GM12878 (cell line): ENCODE measurements around the gene UTP11. TPM values are rescaled to one million over a fixed set of nuclear protein-coding genes. Genes with fewer than 3 reads are reported as not detected.

Source experiments
- ATAC-seq: fragments of 200-7000 bp; cut with Tn5 transposase; 3 replicates; pipeline ENCODE4 v1.9.1; 2020; ENCODE audit warnings: mild to moderate bottlenecking, moderate library complexity
- BruUV-seq: library from RNA; stranded (reverse); fragments of 400-500 nt; replicated peaks from 2 replicates; lab custom pipeline; 2021; lab: Mats Ljungman, UMichigan
- CTCF ChIA-PET: fragments of 300-600 bp; sonication (Branson Sonifier 250); formaldehyde crosslinking; extraction: SDS; loops from one replicate; lab custom pipeline; 2021; ENCODE audit warnings: inconsistent platforms; lab: Yijun Ruan, JAX
- POLR2A ChIA-PET: fragments of 350-600 bp; formaldehyde crosslinking; extraction: SDS; loops from one replicate; lab custom pipeline; 2021; ENCODE audit warnings: inconsistent platforms; lab: Charles Lee
- RAD21 ChIA-PET: fragments of 300-600 bp; sonication (Branson Sonifier 250); formaldehyde crosslinking; loops from one replicate; lab custom pipeline; 2023; ENCODE audit warnings: antibody characterized with exemption; ENCODE audit not compliant: unreplicated experiment; lab: Charles Lee
- SMC1A ChIA-PET: fragments of 300-600 bp; sonication (Branson Sonifier 250); formaldehyde crosslinking; loops from one replicate; lab custom pipeline; 2023; ENCODE audit not compliant: unreplicated experiment, uncharacterized antibody; lab: Charles Lee
- DNase-seq: peaks from one replicate; pipeline ENCODE4 v3.0.0-alpha.2; 2011; ENCODE audit warnings: low read depth, low spot score
- FAIRE-seq: peaks from 3 replicates; lab custom pipeline; 2011; peaks lifted over from hg19 to GRCh38; lab: Jason Lieb, UNC
- H2AFZ ChIP-seq: 2 replicates; pipeline ENCODE4 v1.6.0; 2011; ENCODE audit warnings: low read depth, low read length, control low read depth; ENCODE audit not compliant: control insufficient read depth
- H3K27ac ChIP-seq: 2 replicates; pipeline ENCODE4 v1.5.1; 2011; ENCODE audit warnings: control low read depth; ENCODE audit not compliant: control insufficient read depth, insufficient read depth
- H3K27me3 ChIP-seq, 2 experiments: replicated peaks in 1 of 2; 2 replicates each; pipeline versions ENCODE4 v1.6.0 to v1.6.1; 2011; ENCODE audit warnings: low read length in 1 of 2; ENCODE audit not compliant: control insufficient read depth in 2 of 2, insufficient read depth in 2 of 2
- H3K36me3 ChIP-seq, 2 experiments: 2 replicates each; pipeline ENCODE4 v1.5.1; 2011; ENCODE audit warnings: low read length in 1 of 2; ENCODE audit not compliant: control insufficient read depth in 2 of 2, insufficient read depth in 2 of 2
- H3K4me1 ChIP-seq: 2 replicates; pipeline ENCODE4 v1.6.1; 2011; ENCODE audit warnings: mild to moderate bottlenecking, low read length, moderate library complexity, mixed read lengths; ENCODE audit not compliant: control insufficient read depth, insufficient read depth
- H3K4me2 ChIP-seq: 2 replicates; pipeline ENCODE4 v1.6.0; 2011; ENCODE audit warnings: control low read depth; ENCODE audit not compliant: control insufficient read depth, insufficient read depth
- H3K4me3 ChIP-seq: fragments of 200-600 bp; sonication (generic); 2 replicates; pipeline ENCODE4 v1.5.1; 2016
- H3K79me2 ChIP-seq: 2 replicates; pipeline ENCODE4 v1.6.0; 2011; ENCODE audit warnings: low read length; ENCODE audit not compliant: control insufficient read depth, insufficient read depth
- H3K9ac ChIP-seq: 2 replicates; pipeline ENCODE4 v1.8.0; 2011; ENCODE audit warnings: low read length, control low read depth, mixed read lengths; ENCODE audit not compliant: control insufficient read depth, insufficient read depth
- H3K9me3 ChIP-seq: replicated peaks from 3 replicates; pipeline ENCODE4 v1.5.1; 2011; ENCODE audit warnings: mild to moderate bottlenecking, low read length; ENCODE audit not compliant: control insufficient read depth, insufficient read depth
- H4K20me1 ChIP-seq: 2 replicates; pipeline ENCODE4 v1.6.0; 2011; ENCODE audit not compliant: control insufficient read depth, insufficient read depth
- BCLAF1 ChIP-seq: fragments of 450-650 bp; IDR thresholded peaks from 2 replicates; pipeline ENCODE4 v1.6.1; 2017; ENCODE audit warnings: antibody characterized with exemption, mild to moderate bottlenecking, moderate library complexity
- CBX3 ChIP-seq: fragments of 200-600 bp; sonication (generic); IDR thresholded peaks from 2 replicates; pipeline ENCODE4 v1.6.1; 2016; ENCODE audit warnings: low read depth, borderline replicate concordance
- CHD4 ChIP-seq: fragments of 200-600 bp; sonication (generic); IDR thresholded peaks from 2 replicates; pipeline ENCODE4 v1.6.1; 2016; ENCODE audit warnings: mild to moderate bottlenecking
- E2F8 ChIP-seq: fragments of 450-650 bp; IDR thresholded peaks from 2 replicates; pipeline ENCODE4 v1.6.1; 2018; ENCODE audit warnings: mild to moderate bottlenecking, low read depth, moderate library complexity; ENCODE audit not compliant: partially characterized antibody
- GABPA ChIP-seq: IDR thresholded peaks from 2 replicates; pipeline ENCODE4 v1.6.1; 2014; ENCODE audit warnings: antibody characterized with exemption, low read depth, mild to moderate bottlenecking, inconsistent platforms
- GATAD2B ChIP-seq: fragments of 450-650 bp; conservative IDR thresholded peaks from 2 replicates; pipeline ENCODE4 v1.6.1; 2017; ENCODE audit warnings: low read depth, mild to moderate bottlenecking, moderate library complexity
- HDGF ChIP-seq: fragments of 450-650 bp; IDR thresholded peaks from 2 replicates; pipeline ENCODE4 v1.6.1; 2016; ENCODE audit warnings: antibody characterized with exemption
- MTA2 ChIP-seq: fragments of 450-650 bp; IDR thresholded peaks from 2 replicates; pipeline ENCODE4 v1.6.1; 2016; ENCODE audit warnings: low read depth, mild to moderate bottlenecking, moderate library complexity
- MXI1 ChIP-seq: fragments of 150-350 bp; IDR thresholded peaks from 2 replicates; pipeline ENCODE4 v1.6.1; 2011; ENCODE audit warnings: low read depth, mild to moderate bottlenecking, inconsistent platforms, low read length, improper control_type of control experiment
- MYB ChIP-seq: fragments of 150-350 bp; IDR thresholded peaks from 2 replicates; pipeline ENCODE4 v1.6.1; 2014; ENCODE audit warnings: mild to moderate bottlenecking, low read depth, low read length, borderline replicate concordance
- NR2C1 ChIP-seq: fragments of 450-650 bp; IDR thresholded peaks from 2 replicates; pipeline ENCODE4 v1.6.1; 2017; ENCODE audit warnings: antibody characterized with exemption, mild to moderate bottlenecking, moderate library complexity
- POLR2A ChIP-seq: IDR thresholded peaks from 2 replicates; pipeline ENCODE4 v1.6.1; 2011; ENCODE audit warnings: low read depth, mild to moderate bottlenecking, low read length
- RUNX3 ChIP-seq: IDR thresholded peaks from 2 replicates; pipeline ENCODE4 v1.6.1; 2012; ENCODE audit warnings: low read length, inconsistent platforms
- SIN3A ChIP-seq: IDR thresholded peaks from 2 replicates; pipeline ENCODE4 v1.6.1; 2012; ENCODE audit warnings: low read depth, low read length, improper control_type of control experiment
- STAT3 ChIP-seq: IDR thresholded peaks from 2 replicates; pipeline ENCODE4 v1.6.1; 2011; ENCODE audit warnings: low read depth, low read length, improper control_type of control experiment
- YY1 ChIP-seq: IDR thresholded peaks from 2 replicates; pipeline ENCODE4 v1.6.1; 2011; ENCODE audit warnings: low read depth, mild to moderate bottlenecking, low read length
- WGBS: methylation state at CpG from one replicate; pipeline ENCODE4 v1.1.6; 2016; ENCODE audit warnings: low lambda C conversion rate; ENCODE audit not compliant: insufficient replicate concordance, insufficient coverage; ENCODE audit errors: missing lambda C conversion rate; 5-methylcytosine and 5-hydroxymethylcytosine counted together
- in situ Hi-C: fragments of 300-500 bp; cut with MboI; formaldehyde crosslinking; loops from 9 replicates; pipeline ENCODE4 v1.14.3; 2018; ENCODE audit warnings: mixed read lengths
- intact Hi-C: fragments of 100-400 bp; cut with micrococcal nuclease; formaldehyde crosslinking; loops from one replicate; pipeline ENCODE4 v1.14.2; 2022; ENCODE audit not compliant: unreplicated experiment
- polyA plus RNA-seq, 11 experiments: library from polyadenylated mRNA; depleted of rRNA in 4 of 11; unstranded in 6 of 11; stranded (reverse) in 5 of 11; fragments of >200 nt; fragmentation: Nextera tagmentation in 4 of 11; fragmentation: Illumina TruSeq in 1 of 11; extraction: Ambion mirVana in 4 of 11; extraction: Trizol in 1 of 11; gene quantifications; 1 replicate in 1 of 11; 2 replicates in 10 of 11; pipeline versions ENCODE4 v1.2.1 to v1.2.3, GENCODE V29; 2011 to 2016; ENCODE audit warnings: inconsistent platforms in 2 of 11, missing spikeins in 2 of 11, low read depth in 1 of 11
- total RNA-seq, 4 experiments: library from RNA; depleted of rRNA in 3 of 4; stranded (reverse); fragments of >200 nt in 3 of 4; fragmentation: Illumina TruSeq in 1 of 4; extraction: Trizol in 1 of 4; gene quantifications; 2 replicates each; pipeline versions ENCODE4 v1.2.1 to v1.2.3, GENCODE V29; 2013 to 2021

The UTP11 gene
- total and polyA plus RNA-seq, 10 of the 15 experiments (the other 5 are each of a cell fraction or from before 2014, with no cell fraction given): 34.5 to 146 (median 64.2) TPM

GRCh38 chr1:38014724-38015424 is 2.3 kb downstream of the UTP11 start:
- no peak for ATAC-seq

More at GRCh38 chr1:38014724-38015424, 2.3 kb downstream of the UTP11 start:
- H3K4me3 ChIP-seq: no peak overlapping the region
- no TSS peak for BruUV-seq
- 90% methylated on average over 11 of the region's 11 CpGs for whole genome bisulfite sequencing
- DNase-seq (no peak), FAIRE-seq (no peak)
- H4K20me1 ChIP-seq: no peaks in the 10 kb centered on the region
- ChIA-PET CTCF (interaction anchor here (0.7 to 5.0 kb wide), 6 partner anchors 12 to 155 kb away, joined by 3 to 32 read pairs (median 4); partner anchors contain the start of genes MTF1 and SF3A3), POLR2A (interaction anchor here (0.6 kb wide), 1 partner anchor 8 kb away, joined by 3 read pairs; no protein-coding TSS in a partner anchor), RAD21 (interaction anchor here (1.0 to 1.1 kb wide), 2 partner anchors 13 to 24 kb away, joined by 3 to 5 read pairs; no protein-coding TSS in a partner anchor), SMC1A (interaction anchor here (0.6 to 1.4 kb wide), 11 partner anchors 10 to 842 kb away, joined by 3 to 6 read pairs (median 3); no protein-coding TSS in a partner anchor)
- no peak overlapping the region for H3K27ac ChIP-seq
- peak overlapping the region; percentile 89; the same call in 1 of the 2 replicates for H3K4me2 ChIP-seq
- H3K27me3 ChIP-seq: no peaks in the 10 kb centered on the region
- H3K9me3 ChIP-seq: no peaks in the 10 kb centered on the region
- H3K9ac ChIP-seq: peak overlapping the region; percentile 7; the same call in 1 of the 2 replicates
- intact Hi-C loops: no loop called here
- peaks cover 0 to 7% of the 10 kb centered on the region in 2 experiments; a peak in 1 of 4 replicates for H3K36me3 ChIP-seq
- H3K4me1 ChIP-seq: peaks cover 3% of the 10 kb centered on the region; the same call in 1 of the 2 replicates
- H2AFZ ChIP-seq: no peak overlapping the region
- H3K79me2 ChIP-seq: peaks cover 29% of the 10 kb centered on the region
- in situ Hi-C loops: no loop called here
- no peak for TF ChIP-seq MXI1
- no peak for TF ChIP-seq BCLAF1
- no peak for TF ChIP-seq GATAD2B
- TF ChIP-seq RUNX3: no peak
- no peak for TF ChIP-seq SIN3A
- no peak for TF ChIP-seq HDGF
- TF ChIP-seq STAT3: no peak
- TF ChIP-seq GABPA: no peak
- TF ChIP-seq POLR2A: no peak
- no peak for TF ChIP-seq CBX3
- TF ChIP-seq NR2C1: no peak
- TF ChIP-seq E2F8: no peak
- no peak for TF ChIP-seq MYB
- no peak for TF ChIP-seq MTA2
- no peak for TF ChIP-seq YY1
- no peak for TF ChIP-seq CHD4
